Stimulated activated CD8-positive, alpha-beta memory T cell treated with anti-CD3 and anti-CD28 coated beads, Interleukin-4, amount 100 ng/mL, for 4 hours (primary cell): ENCODE data around the gene ST6GALNAC1.

Experiments used
- DNase-seq, 2 donors: peaks; one replicate each; pipeline ENCODE4 v3.0.0-alpha.2; 2020; ENCODE audit warnings: low read depth in 2 of 2, low spot score in 1 of 2

ST6GALNAC1 gene

GRCh38 chr17:76581515-76581914 lies 62.0 kb downstream of the ST6GALNAC1 start:
- DNase-seq: no peak

- DNase-seq: no peak
Observed at GRCh38 chr17:76579281-76579680, 64.3 kb downstream of the ST6GALNAC1 start.

- no peak for DNase-seq
Observed at GRCh38 chr17:76578376-76578775, 65.2 kb downstream of the ST6GALNAC1 start.

GRCh38 chr17:76577876-76578275 lies 65.7 kb downstream of the ST6GALNAC1 start:
- no peak for DNase-seq

- DNase-seq: no peak
Observed at GRCh38 chr17:76576189-76576588, 67.4 kb downstream of the ST6GALNAC1 start.

- no peak for DNase-seq
Observed at GRCh38 chr17:76575570-76575969, 68.0 kb downstream of the ST6GALNAC1 start.
